GM18873 (cell line): ENCODE data around the gene CROCC2.

Source experiments
- ATAC-seq: cut with Tn5 transposase; IDR thresholded peaks from one replicate; pipeline ENCODE4 v1.9.1; 2021; ENCODE audit warnings: mild to moderate bottlenecking, moderate library complexity, moderate number of reproducible peaks; ENCODE audit not compliant: unreplicated experiment, low FRiP score

Gene CROCC2

GRCh38 chr2:240875228-240876034, 30.7 kb upstream of the CROCC2 start:
- no peak for ATAC-seq

GRCh38 chr2:240876035-240876474, 30.1 kb upstream of the CROCC2 start:
- ATAC-seq = no peak

- no peak for ATAC-seq
Observed at GRCh38 chr2:240876475-240877251, 29.5 kb upstream of the CROCC2 start.

GRCh38 chr2:240877460-240878340, 28.4 kb upstream of the CROCC2 start:
- ATAC-seq = no peak

- ATAC-seq = no peak
Observed at GRCh38 chr2:240878341-240878936, 27.7 kb upstream of the CROCC2 start.

GRCh38 chr2:240879105-240879504, 27.0 kb upstream of the CROCC2 start:
- ATAC-seq = no peak

GRCh38 chr2:240881913-240882312, 24.2 kb upstream of the CROCC2 start:
- no peak for ATAC-seq

- ATAC-seq = no peak
Observed at GRCh38 chr2:240884221-240884620, 21.9 kb upstream of the CROCC2 start.

GRCh38 chr2:240884745-240885144, 21.4 kb upstream of the CROCC2 start:
- ATAC-seq = no peak

- ATAC-seq = no peak
Observed at GRCh38 chr2:240885566-240885965, 20.6 kb upstream of the CROCC2 start.

GRCh38 chr2:240886023-240886565, 20.0 kb upstream of the CROCC2 start:
- no peak for ATAC-seq

- ATAC-seq = no peak
Observed at GRCh38 chr2:240886678-240887609, 19.2 kb upstream of the CROCC2 start.

GRCh38 chr2:240887631-240888030, 18.5 kb upstream of the CROCC2 start:
- ATAC-seq = no peak

- ATAC-seq = no peak
Observed at GRCh38 chr2:240888130-240888889, 17.8 kb upstream of the CROCC2 start.

- no peak for ATAC-seq
Observed at GRCh38 chr2:240888890-240889573, 17.1 kb upstream of the CROCC2 start.

- ATAC-seq = no peak
Observed at GRCh38 chr2:240889601-240890560, 16.3 kb upstream of the CROCC2 start.

GRCh38 chr2:240890691-240891090, 15.4 kb upstream of the CROCC2 start:
- no peak for ATAC-seq
